MM.1S (cell line): ENCODE data around the gene TFCP2L1.

Experiments
- DNase-seq: peaks from one replicate; pipeline ENCODE4 v3.0.0-alpha.2; 2015
- H2AFZ ChIP-seq: fragments of 300-600 bp; sonication (generic); 2 replicates; pipeline ENCODE4 v1.6.0; 2016; ENCODE audit warnings: antibody characterized with exemption, low read length
- H3F3A ChIP-seq: fragments of 300-600 bp; sonication (generic); 2 replicates; pipeline ENCODE4 v1.6.1; 2016; ENCODE audit warnings: mild to moderate bottlenecking, antibody characterized with exemption, low read length, moderate library complexity, mixed read lengths; ENCODE audit not compliant: insufficient read depth
- H3K27ac ChIP-seq: fragments of 300-600 bp; sonication (generic); 2 replicates; pipeline ENCODE4 v1.5.1; 2016; ENCODE audit warnings: mild to moderate bottlenecking, low read length
- H3K27me3 ChIP-seq: fragments of 300-600 bp; sonication (generic); replicated peaks from 2 replicates; pipeline ENCODE4 v1.6.0; 2016; ENCODE audit warnings: low read length; ENCODE audit not compliant: insufficient read depth
- H3K36me3 ChIP-seq: fragments of 300-600 bp; sonication (generic); replicated peaks from 2 replicates; pipeline ENCODE4 v1.6.1; 2016; ENCODE audit warnings: mild to moderate bottlenecking, low read length, mixed read lengths; ENCODE audit not compliant: insufficient read depth
- H3K4me1 ChIP-seq: fragments of 300-600 bp; sonication (generic); 2 replicates; pipeline ENCODE4 v1.6.1; 2016; ENCODE audit warnings: low read length, mixed read lengths
- H3K4me2 ChIP-seq: fragments of 300-600 bp; sonication (generic); 2 replicates; pipeline ENCODE4 v1.6.0; 2016; ENCODE audit warnings: low read depth, low read length
- H3K4me3 ChIP-seq: fragments of 300-600 bp; sonication (generic); 2 replicates; pipeline ENCODE4 v1.5.1; 2016; ENCODE audit warnings: low read length, mixed read lengths
- H3K79me2 ChIP-seq: fragments of 300-600 bp; sonication (generic); 2 replicates; pipeline ENCODE4 v1.6.1; 2016; ENCODE audit warnings: mixed run types, low read length, mixed read lengths
- H3K9ac ChIP-seq: fragments of 300-600 bp; sonication (generic); 2 replicates; pipeline ENCODE4 v1.6.1; 2016; ENCODE audit warnings: low read length, mixed read lengths
- H3K9me2 ChIP-seq: fragments of 300-600 bp; sonication (generic); replicated peaks from 2 replicates; pipeline ENCODE4 v1.6.1; 2016; ENCODE audit warnings: mild to moderate bottlenecking, low read length, mixed read lengths; ENCODE audit not compliant: insufficient read depth
- H3K9me3 ChIP-seq: fragments of 300-600 bp; sonication (generic); replicated peaks from 2 replicates; pipeline ENCODE4 v1.6.1; 2016; ENCODE audit warnings: mild to moderate bottlenecking, low read length, mixed read lengths; ENCODE audit not compliant: insufficient read depth
- H4K20me1 ChIP-seq: fragments of 300-600 bp; sonication (generic); 2 replicates; pipeline ENCODE4 v1.6.1; 2016; ENCODE audit warnings: mild to moderate bottlenecking, low read length, moderate library complexity, mixed read lengths; ENCODE audit not compliant: insufficient read depth
- CTCF ChIP-seq: fragments of 300-600 bp; sonication (generic); IDR thresholded peaks from 2 replicates; pipeline ENCODE4 v1.5.1; 2016; ENCODE audit warnings: antibody characterized with exemption, low read length, mixed read lengths
- EZH2 ChIP-seq: fragments of 300-600 bp; sonication (generic); optimal IDR thresholded peaks from 2 replicates; pipeline ENCODE3; 2017; ENCODE audit warnings: low read depth, mild to moderate bottlenecking, antibody characterized with exemption, low read length, mixed read lengths
- EZH2phosphoT487 ChIP-seq: fragments of 300-600 bp; sonication (generic); IDR thresholded peaks from 2 replicates; pipeline ENCODE4 v1.6.1; 2018; ENCODE audit warnings: antibody characterized with exemption, low read length

The TFCP2L1 gene

GRCh38 chr2:121242175-121242875 lies 42.7 kb downstream of the TFCP2L1 start:
- Histone ChIP-seq H3K9ac (no peak overlapping the region), H3K9me2 (no peaks in the 10 kb centered on the region), H3K79me2 (no peaks in the 10 kb centered on the region), H3K4me2 (no peak overlapping the region), H3K4me3 (no peak overlapping the region), H3K27me3 (no peaks in the 10 kb centered on the region), H3K36me3 (no peaks in the 10 kb centered on the region), H2AFZ (no peak overlapping the region), H3K27ac (no peak overlapping the region), H3F3A (no peaks in the 10 kb centered on the region), H4K20me1 (no peaks in the 10 kb centered on the region), H3K4me1 (no peaks in the 10 kb centered on the region), H3K9me3 (no peaks in the 10 kb centered on the region)
- TF ChIP-seq EZH2 (no peak), EZH2phosphoT487 (no peak), CTCF (no peak)
- DNase-seq, result no peak

GRCh38 chr2:121241466-121241865 lies 43.5 kb downstream of the TFCP2L1 start:
- no peaks in the 10 kb centered on the region for H3K36me3 ChIP-seq
- no peak for DNase-seq
- H4K20me1 ChIP-seq, result no peaks in the 10 kb centered on the region
- no peaks in the 10 kb centered on the region for H3K27me3 ChIP-seq
- H3K9me3 ChIP-seq, result no peaks in the 10 kb centered on the region
- H3K4me2 ChIP-seq, result no peak overlapping the region
- no peaks in the 10 kb centered on the region for H3F3A ChIP-seq
- H3K9ac ChIP-seq, result no peak overlapping the region
- TF ChIP-seq EZH2 (no peak), EZH2phosphoT487 (no peak), CTCF (no peak)
- H3K9me2 ChIP-seq, result no peaks in the 10 kb centered on the region
- no peak overlapping the region for H3K27ac ChIP-seq
- H3K4me3 ChIP-seq, result no peak overlapping the region
- no peaks in the 10 kb centered on the region for H3K79me2 ChIP-seq
- H3K4me1 ChIP-seq, result no peaks in the 10 kb centered on the region
- H2AFZ ChIP-seq, result no peak overlapping the region

GRCh38 chr2:121240436-121240835 lies 44.6 kb downstream of the TFCP2L1 start:
- Histone ChIP-seq H3K36me3 (no peaks in the 10 kb centered on the region), H3K27me3 (no peaks in the 10 kb centered on the region), H3K9me2 (no peaks in the 10 kb centered on the region), H3K9ac (no peak overlapping the region), H3K27ac (no peak overlapping the region), H3K79me2 (no peaks in the 10 kb centered on the region), H4K20me1 (no peaks in the 10 kb centered on the region), H3K9me3 (no peaks in the 10 kb centered on the region), H3F3A (no peaks in the 10 kb centered on the region), H3K4me1 (no peaks in the 10 kb centered on the region), H2AFZ (no peak overlapping the region), H3K4me2 (no peak overlapping the region), H3K4me3 (no peak overlapping the region)
- no peak for TF ChIP-seq CTCF
- no peak for TF ChIP-seq EZH2
- TF ChIP-seq EZH2phosphoT487, result no peak
- DNase-seq, result no peak
